Upper lobe of left lung (tissue), 6 donors: ENCODE data around the gene TLE2. TPM values are rescaled to one million over a fixed set of nuclear protein-coding genes. Genes with fewer than 3 reads are reported as not detected.

Experiments used
- ATAC-seq, 2 donors: fragments of 200-7000 bp; cut with Tn5 transposase; one replicate each; pipeline ENCODE4 v1.9.1; 2022; ENCODE audit warnings: mild to moderate bottlenecking in 2 of 2, moderate library complexity in 2 of 2; ENCODE audit not compliant: low FRiP score in 2 of 2
- DNase-seq, 2 donors: peaks; one replicate each; pipeline ENCODE4 v3.0.0-alpha.2; 2019 to 2020
- H3K27ac ChIP-seq, 4 donors: fragments of 200-600 bp; sonication (generic); one replicate each; pipeline ENCODE4 v1.5.1; 2016 to 2019
- H3K27me3 ChIP-seq, 4 donors: fragments of 200-600 bp; sonication (generic); one replicate each; pipeline ENCODE4 v1.5.1; 2017 to 2019
- H3K36me3 ChIP-seq, 4 donors: fragments of 200-600 bp; sonication (generic); one replicate each; pipeline ENCODE4 v1.5.1; 2016 to 2019
- H3K4me1 ChIP-seq, 4 donors: fragments of 200-600 bp; sonication (generic); one replicate each; pipeline ENCODE4 v1.5.1; 2018 to 2019
- H3K4me3 ChIP-seq, 4 donors: fragments of 200-600 bp; sonication (generic); one replicate each; pipeline ENCODE4 v1.5.1; 2017 to 2019; ENCODE audit warnings: mild to moderate bottlenecking in 2 of 4, moderate library complexity in 1 of 4
- H3K9me3 ChIP-seq, 4 donors: fragments of 200-600 bp; sonication (generic); one replicate each; pipeline ENCODE4 v1.5.1; 2018 to 2019
- CTCF ChIP-seq, 6 experiments: fragments of 450-650 bp in 4 of 6; fragments of 200-600 bp in 2 of 6; sonication (generic) in 2 of 6; IDR thresholded peaks; one replicate each; pipeline ENCODE4 v1.5.1; 2016 to 2019; ENCODE audit warnings: antibody characterized with exemption in 6 of 6
- EP300 ChIP-seq, 4 donors: sonication (generic); formaldehyde crosslinking; IDR thresholded peaks; one replicate each; pipeline ENCODE4 v1.5.1; 2017; ENCODE audit warnings: antibody characterized with exemption in 4 of 4, control low read depth in 2 of 4
- POLR2A ChIP-seq, 4 donors: fragments of 450-650 bp; IDR thresholded peaks; one replicate each; pipeline ENCODE4 v1.5.1; 2016 to 2017; ENCODE audit warnings: antibody characterized with exemption in 4 of 4, mild to moderate bottlenecking in 2 of 4
- POLR2AphosphoS5 ChIP-seq, 2 donors: sonication (generic); formaldehyde crosslinking; IDR thresholded peaks; one replicate each; pipeline ENCODE4 v1.5.1; 2017; ENCODE audit warnings: antibody characterized with exemption in 2 of 2
- WGBS, 2 donors: methylation state at CpG; one replicate each; pipeline ENCODE4 v1.1.5; 2017 to 2018; 5-methylcytosine and 5-hydroxymethylcytosine counted together
- total RNA-seq, 6 donors: library from RNA; depleted of rRNA in 4 of 6; stranded (reverse); fragments of >200 nt in 4 of 6; gene quantifications; one replicate each; pipeline versions ENCODE4 v1.1.0 to v1.2.1, GENCODE V29; 2016 to 2021
- donor health status: DM: no; HTN: no; CAD: no; lungs with moderate emphysema.
- donor health status: DM: no; HTN: yes; CAD: no; lungs with severe emphysema.

TLE2 gene
- total RNA-seq, 6 donors from 2014 or later = 35.0 to 115 (median 56.0) TPM

GRCh38 chr19:2952953-2953481 lies 76.1 kb downstream of the TLE2 start:
- no peak for TF ChIP-seq POLR2AphosphoS5 (IDR thresholded peaks at IDR 0.05)
- peak in 1 of 6 experiments; percentile 24 for TF ChIP-seq CTCF (IDR thresholded peaks at IDR 0.05)
- TF ChIP-seq POLR2A (IDR thresholded peaks at IDR 0.05) = peak in 1 of 4 donors; percentile 51
- TF ChIP-seq EP300 (IDR thresholded peaks at IDR 0.05) = no peak
- H3K9me3 ChIP-seq = no peaks in the 10 kb centered on the region
- peak overlapping the region in 3 of 4 donors; percentile 12 to 33 (median 14) for H3K4me3 ChIP-seq
- WGBS, 2 donors = 42 to 59% methylated on average over 9 of the region's 9 CpGs
- DNase-seq = peak in 1 of 2 donors; percentile 72
- ATAC-seq = peak in 1 of 2 donors; percentile 41
- H3K27me3 ChIP-seq = no peaks in the 10 kb centered on the region
- H3K4me1 ChIP-seq = peaks cover 17 to 35% (median 19%) of the 10 kb centered on the region in 4 donors
- H3K36me3 ChIP-seq = no peaks in the 10 kb centered on the region
- peak overlapping the region; percentile 77 to 97 (median 82) for H3K27ac ChIP-seq

- WGBS, 2 donors = 1% methylated on average over 24 to 49 of the region's 53 CpGs
- Histone ChIP-seq H3K9me3 (no peaks in the 10 kb centered on the region), H3K4me3 (peak overlapping the region; percentile 58 to 82 (median 81)), H3K27ac (peak overlapping the region; percentile 93 to 97 (median 96)), H3K27me3 (no peaks in the 10 kb centered on the region), H3K36me3 (no peaks in the 10 kb centered on the region), H3K4me1 (peaks cover 21 to 41% (median 25%) of the 10 kb centered on the region in 4 donors)
- ATAC-seq (peak; percentile 98), DNase-seq (peak; percentile 94 to 100)
- TF ChIP-seq EP300 (IDR thresholded peaks at IDR 0.05) = peak in 1 of 4 donors; percentile 79
- peak in 2 of 6 experiments; percentile 7 to 12 for TF ChIP-seq CTCF (IDR thresholded peaks at IDR 0.05)
- TF ChIP-seq POLR2AphosphoS5 (IDR thresholded peaks at IDR 0.05) = peak; percentile 93 to 99
- peak; percentile 61 to 94 (median 87) for TF ChIP-seq POLR2A (IDR thresholded peaks at IDR 0.05)
Observed at GRCh38 chr19:2950286-2951124, 78.6 kb downstream of the TLE2 start.

GRCh38 chr19:2949939-2950285 lies 79.2 kb downstream of the TLE2 start:
- WGBS, 2 donors = 0 to 1% methylated on average over 10 to 11 of the region's 11 CpGs

More at GRCh38 chr19:2949939-2950285, 79.2 kb downstream of the TLE2 start:
- Histone ChIP-seq H3K27ac (peak overlapping the region; percentile 93 to 97 (median 96)), H3K4me3 (peak overlapping the region; percentile 58 to 82 (median 81)), H3K4me1 (peaks cover 25 to 45% (median 26%) of the 10 kb centered on the region in 4 donors), H3K9me3 (no peaks in the 10 kb centered on the region), H3K36me3 (no peaks in the 10 kb centered on the region), H3K27me3 (no peaks in the 10 kb centered on the region)
- peak in 1 of 2 donors; percentile 61 for DNase-seq
- peak; percentile 0 to 38 for ATAC-seq
- TF ChIP-seq POLR2AphosphoS5 (IDR thresholded peaks at IDR 0.05) (peak; percentile 15 to 40), CTCF (IDR thresholded peaks at IDR 0.05) (no peak), EP300 (IDR thresholded peaks at IDR 0.05) (peak in 3 of 4 donors; percentile 6 to 85 (median 82)), POLR2A (IDR thresholded peaks at IDR 0.05) (no peak)

Other genes starting within 250 kb of the TLE2 start
- gene SGTA, start 246.0 kb downstream of the TLE2 start, total RNA-seq = 10 to 100 TPM; 34.3 to 56.4 (median 46.1) TPM
- 10 to 100 TPM; 28.7 to 62.3 (median 43.1) TPM for gene THOP1, start 243.8 kb downstream of the TLE2 start, total RNA-seq
- gene ZNF554, start 209.4 kb downstream of the TLE2 start, total RNA-seq = 10 to 100 TPM in 1 of 6 donors, 1 to 10 TPM in 5; 3.2 to 11.5 (median 6.7) TPM
- 1 to 10 TPM; 3.3 to 7.5 (median 5.8) TPM for gene ZNF555, start 187.8 kb downstream of the TLE2 start, total RNA-seq
- gene ZNF556, start 161.9 kb downstream of the TLE2 start, total RNA-seq = not detected
- 1 to 10 TPM; 5.2 to 9.8 (median 6.1) TPM for gene ZNF57, start 128.4 kb downstream of the TLE2 start, total RNA-seq
- gene ZNF77, start 84.3 kb downstream of the TLE2 start, total RNA-seq = 1 to 10 TPM; 3.1 to 7.3 (median 4.6) TPM
- 10 to 100 TPM in 2 of 6 donors, 1 to 10 TPM in 4; 4.1 to 49.2 (median 5.4) TPM for gene TLE6, start 51.7 kb downstream of the TLE2 start, total RNA-seq
- gene TLE5, start 33.2 kb upstream of the TLE2 start, total RNA-seq = 100 to 1,000 TPM; 324 to 781 (median 471) TPM
- gene GNA11, start 65.1 kb upstream of the TLE2 start, total RNA-seq = 100 to 1,000 TPM in 1 of 6 donors, 10 to 100 TPM in 5; 60.0 to 103 (median 75.9) TPM
- gene GNA15, start 106.8 kb upstream of the TLE2 start, total RNA-seq = 10 to 100 TPM; 19.0 to 31.4 (median 28.4) TPM
- gene S1PR4, start 149.5 kb upstream of the TLE2 start, total RNA-seq = 10 to 100 TPM; 19.1 to 41.6 (median 33.7) TPM
- gene NCLN, start 156.7 kb upstream of the TLE2 start, total RNA-seq = 10 to 100 TPM; 35.6 to 87.0 (median 72.5) TPM
- under 1 TPM in 2 of 6 donors, not detected in 4; 0.49 to 0.76 TPM for gene CELF5, start 195.4 kb upstream of the TLE2 start, total RNA-seq